SU-DHL-6 (cell line): Measurements from ENCODE around the gene P4HA1.
"Not testable (repeated sequence)": the region's sequence is repeated elsewhere in the genome, so short reads cannot be mapped to it uniquely, and the experiment has no call there.

ENCODE experiments used
- H2AFZ ChIP-seq: fragments of 200-600 bp; sonication (generic); 2 replicates; pipeline ENCODE4 v1.6.1; 2014; ENCODE audit warnings: low read depth, mild to moderate bottlenecking, moderate library complexity, mixed read lengths, antibody characterized with exemption, low read length; ENCODE audit not compliant: severe bottlenecking
- H3F3A ChIP-seq: fragments of 200-600 bp; shearing (Covaris generic); 2 replicates; pipeline ENCODE4 v1.6.0; 2016; ENCODE audit warnings: antibody characterized with exemption, mild to moderate bottlenecking; ENCODE audit not compliant: insufficient read depth
- H3K27ac ChIP-seq: fragments of 200-600 bp; sonication (generic); 2 replicates; pipeline ENCODE4 v1.5.1; 2016; ENCODE audit warnings: low read depth, mild to moderate bottlenecking, low read length, moderate library complexity, mixed read lengths
- H3K27me3 ChIP-seq: fragments of 200-600 bp; sonication (generic), shearing (Covaris generic); 2 replicates; pipeline ENCODE4 v1.6.0; 2014; ENCODE audit warnings: mild to moderate bottlenecking, low read length
- H3K36me3 ChIP-seq: fragments of 200-600 bp; sonication (generic); 2 replicates; pipeline ENCODE4 v1.6.1; 2014; ENCODE audit warnings: mild to moderate bottlenecking, low read length, mixed read lengths
- H3K4me2 ChIP-seq: fragments of 300-600, 200-600 bp; shearing (Covaris generic), sonication (generic); 2 replicates; pipeline ENCODE4 v1.6.0; 2014; ENCODE audit warnings: low read length, low read depth, mild to moderate bottlenecking; ENCODE audit not compliant: poor library complexity, severe bottlenecking
- H3K4me3 ChIP-seq: fragments of 200-600 bp; sonication (generic); 2 replicates; pipeline ENCODE4 v1.5.1; 2014; ENCODE audit warnings: antibody characterized with exemption, low read length, mild to moderate bottlenecking, mixed read lengths; ENCODE audit not compliant: insufficient read depth, poor library complexity, severe bottlenecking
- H3K79me2 ChIP-seq: fragments of 200-600 bp; sonication (generic); 2 replicates; pipeline ENCODE4 v1.6.1; 2014; ENCODE audit warnings: mild to moderate bottlenecking, low read length, moderate library complexity; ENCODE audit not compliant: insufficient read depth
- H3K9ac ChIP-seq: fragments of 200-600 bp; sonication (generic); 2 replicates; pipeline ENCODE4 v1.7.0; 2014; ENCODE audit warnings: mild to moderate bottlenecking, low read length
- H3K9me2 ChIP-seq: fragments of 200-600 bp; sonication (generic); replicated peaks from 2 replicates; pipeline ENCODE4 v1.6.1; 2014; ENCODE audit warnings: low read length; ENCODE audit not compliant: insufficient read depth
- H3K9me3 ChIP-seq: fragments of 200-600 bp; sonication (generic); 2 replicates; pipeline ENCODE4 v1.6.1; 2014; ENCODE audit warnings: low read length, mixed read lengths; ENCODE audit not compliant: insufficient read depth
- H4K20me1 ChIP-seq: fragments of 200-600 bp; sonication (generic); 2 replicates; pipeline ENCODE4 v1.6.1; 2014; ENCODE audit warnings: low read depth, mild to moderate bottlenecking, antibody characterized with exemption, low read length, moderate library complexity, mixed read lengths
- CTCF ChIP-seq: fragments of 200-600 bp; sonication (generic); IDR thresholded peaks from one replicate; pipeline ENCODE4 v1.5.1; 2017; ENCODE audit warnings: antibody characterized with exemption, mild to moderate bottlenecking, low read length, moderate library complexity; ENCODE audit not compliant: insufficient read depth, poor library complexity, severe bottlenecking
- EZH2phosphoT487 ChIP-seq: fragments of 200-600 bp; sonication (generic), shearing (Covaris generic); conservative IDR thresholded peaks from 2 replicates; pipeline ENCODE4 v1.6.1; 2018; ENCODE audit warnings: mild to moderate bottlenecking, antibody characterized with exemption, low read length, moderate library complexity, mixed read lengths

The P4HA1 gene

GRCh38 chr10:73003822-73004221 lies 92.8 kb downstream of the P4HA1 start:
- no peak overlapping the region for H3K9ac ChIP-seq
- no peaks in the 10 kb centered on the region for H3K79me2 ChIP-seq
- H3K36me3 ChIP-seq = peaks cover 19% of the 10 kb centered on the region
- H2AFZ ChIP-seq = no peak overlapping the region
- H3F3A ChIP-seq = no peaks in the 10 kb centered on the region
- H3K27ac ChIP-seq = no peak overlapping the region
- H4K20me1 ChIP-seq = no peaks in the 10 kb centered on the region
- no peaks in the 10 kb centered on the region for H3K27me3 ChIP-seq
- H3K9me3 ChIP-seq = no peaks in the 10 kb centered on the region
- H3K9me2 ChIP-seq = no peaks in the 10 kb centered on the region
- no peak overlapping the region for H3K4me2 ChIP-seq
- H3K4me3 ChIP-seq = no peak overlapping the region
- TF ChIP-seq EZH2phosphoT487 = no peak
- no peak for TF ChIP-seq CTCF

- TF ChIP-seq EZH2phosphoT487 (no peak), CTCF (no peak)
- Histone ChIP-seq H3K9ac (no peak overlapping the region), H3K9me3 (no peaks in the 10 kb centered on the region), H4K20me1 (no peaks in the 10 kb centered on the region), H3K79me2 (no peaks in the 10 kb centered on the region), H3K27me3 (no peaks in the 10 kb centered on the region), H2AFZ (no peak overlapping the region), H3K4me3 (no peak overlapping the region), H3F3A (no peaks in the 10 kb centered on the region), H3K36me3 (peaks cover 15% of the 10 kb centered on the region), H3K9me2 (no peaks in the 10 kb centered on the region), H3K27ac (no peak overlapping the region), H3K4me2 (no peak overlapping the region)
These were observed 95.7 kb downstream of the P4HA1 start for GRCh38 chr10:73000973-73001372.

- Histone ChIP-seq H3K4me2 (no peak overlapping the region), H3K79me2 (no peaks in the 10 kb centered on the region), H3K27ac (no peak overlapping the region), H3K9me3 (no peaks in the 10 kb centered on the region), H2AFZ (no peak overlapping the region), H3K9me2 (no peaks in the 10 kb centered on the region), H3K4me3 (no peak overlapping the region), H3K27me3 (no peaks in the 10 kb centered on the region), H3K9ac (no peak overlapping the region), H4K20me1 (no peaks in the 10 kb centered on the region), H3K36me3 (peaks cover 2% of the 10 kb centered on the region; the same call in 1 of the 2 replicates), H3F3A (no peaks in the 10 kb centered on the region)
- TF ChIP-seq EZH2phosphoT487 = no peak
- no peak for TF ChIP-seq CTCF
These were observed 99.6 kb downstream of the P4HA1 start for GRCh38 chr10:72997099-72997498.

GRCh38 chr10:72995459-72995858 lies 101.2 kb downstream of the P4HA1 start:
- not testable (repeated sequence) for H3K36me3 ChIP-seq, H3K4me3 ChIP-seq, H3K9ac ChIP-seq, H3K27me3 ChIP-seq, H2AFZ ChIP-seq, H3K9me3 ChIP-seq, H3K79me2 ChIP-seq, H3K9me2 ChIP-seq, H3K27ac ChIP-seq, H3F3A ChIP-seq, H3K4me2 ChIP-seq, H4K20me1 ChIP-seq

- not testable (repeated sequence) for H3F3A ChIP-seq, H3K9ac ChIP-seq, H2AFZ ChIP-seq, H4K20me1 ChIP-seq, H3K79me2 ChIP-seq, H3K4me3 ChIP-seq, H3K4me2 ChIP-seq, H3K27ac ChIP-seq, H3K9me3 ChIP-seq, H3K9me2 ChIP-seq, H3K36me3 ChIP-seq, H3K27me3 ChIP-seq
These were observed 106.9 kb downstream of the P4HA1 start for GRCh38 chr10:72989771-72990170.

GRCh38 chr10:72984618-72985017 lies 112.0 kb downstream of the P4HA1 start:
- not testable (repeated sequence) for H3K27ac ChIP-seq, H3K9ac ChIP-seq, H4K20me1 ChIP-seq, H3K9me2 ChIP-seq, H2AFZ ChIP-seq, H3K79me2 ChIP-seq, H3K27me3 ChIP-seq, H3K36me3 ChIP-seq, H3K4me2 ChIP-seq, H3F3A ChIP-seq, H3K4me3 ChIP-seq
- H3K9me3 ChIP-seq = peaks cover 12% of the 10 kb centered on the region; the same call in 1 of the 2 replicates
